ENCODE results near the gene ANKIB1. TPM values are rescaled to one million over a fixed set of nuclear protein-coding genes. Genes with fewer than 3 reads are reported as not detected.
"Not testable (repeated sequence)": the region's sequence is repeated elsewhere in the genome, so short reads cannot be mapped to it uniquely, and the experiment has no call there.

Gene ANKIB1
- total RNA-seq, 1 experiment from 2014 or later = 49.6 TPM

- H3K27ac Mint-ChIP-seq (ENCODE audit: unreplicated experiment) = no peak overlapping the region
- TF ChIP-seq, protein P1, sequence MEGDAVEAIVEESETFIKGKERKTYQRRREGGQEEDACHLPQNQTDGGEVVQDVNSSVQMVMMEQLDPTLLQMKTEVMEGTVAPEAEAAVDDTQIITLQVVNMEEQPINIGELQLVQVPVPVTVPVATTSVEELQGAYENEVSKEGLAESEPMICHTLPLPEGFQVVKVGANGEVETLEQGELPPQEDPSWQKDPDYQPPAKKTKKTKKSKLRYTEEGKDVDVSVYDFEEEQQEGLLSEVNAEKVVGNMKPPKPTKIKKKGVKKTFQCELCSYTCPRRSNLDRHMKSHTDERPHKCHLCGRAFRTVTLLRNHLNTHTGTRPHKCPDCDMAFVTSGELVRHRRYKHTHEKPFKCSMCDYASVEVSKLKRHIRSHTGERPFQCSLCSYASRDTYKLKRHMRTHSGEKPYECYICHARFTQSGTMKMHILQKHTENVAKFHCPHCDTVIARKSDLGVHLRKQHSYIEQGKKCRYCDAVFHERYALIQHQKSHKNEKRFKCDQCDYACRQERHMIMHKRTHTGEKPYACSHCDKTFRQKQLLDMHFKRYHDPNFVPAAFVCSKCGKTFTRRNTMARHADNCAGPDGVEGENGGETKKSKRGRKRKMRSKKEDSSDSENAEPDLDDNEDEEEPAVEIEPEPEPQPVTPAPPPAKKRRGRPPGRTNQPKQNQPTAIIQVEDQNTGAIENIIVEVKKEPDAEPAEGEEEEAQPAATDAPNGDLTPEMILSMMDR (IDR thresholded peaks at IDR 0.05; ENCODE audit: unreplicated experiment) = no peak
- no peaks in the 10 kb centered on the region for H3K36me3 Mint-ChIP-seq (ENCODE audit: insufficient read depth, unreplicated experiment)
- H3K9me3 Mint-ChIP-seq (ENCODE audit: low read depth, unreplicated experiment) = no peaks in the 10 kb centered on the region
- no TSS peak for BruUV-seq (replicated peaks)
- CTCF ChIA-PET = no interaction called here
- H3K4me3 Mint-ChIP-seq (ENCODE audit: low read depth, unreplicated experiment) = no peak overlapping the region
- H3K4me1 Mint-ChIP-seq (ENCODE audit: low read depth, unreplicated experiment) = no peaks in the 10 kb centered on the region
- no peak for DNase-seq
- intact Hi-C loops (cut with micrococcal nuclease; ENCODE audit: unreplicated experiment) = no loop called here
- no peaks in the 10 kb centered on the region for H3K27me3 Mint-ChIP-seq (ENCODE audit: unreplicated experiment)
Observed at GRCh38 chr7:92409357-92409756, 163.6 kb downstream of the ANKIB1 start.

DNA sequence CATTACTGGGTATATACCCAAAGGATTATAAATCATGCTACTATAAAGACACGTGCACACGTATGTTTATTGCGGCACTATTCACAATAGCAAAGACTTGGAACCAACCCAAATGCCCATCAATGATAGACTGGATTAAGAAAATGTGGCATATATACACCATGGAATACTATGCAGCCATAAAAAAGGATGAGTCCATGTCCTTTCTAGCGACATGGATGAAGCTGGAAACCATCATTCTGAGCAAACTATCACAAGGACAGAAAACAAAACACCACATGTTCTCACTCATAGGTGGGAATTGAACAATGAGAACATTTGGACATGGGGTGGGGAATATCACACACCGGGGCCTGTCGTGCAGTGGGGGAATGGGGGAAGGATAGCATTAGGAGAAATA is 164.4 kb downstream of the ANKIB1 start:
- intact Hi-C loops (cut with micrococcal nuclease; ENCODE audit: unreplicated experiment); H3K4me3 Mint-ChIP-seq (ENCODE audit: low read depth, unreplicated experiment); DNase-seq; CTCF ChIA-PET; H3K27ac Mint-ChIP-seq (ENCODE audit: unreplicated experiment); H3K4me1 Mint-ChIP-seq (ENCODE audit: low read depth, unreplicated experiment); H3K27me3 Mint-ChIP-seq (ENCODE audit: unreplicated experiment); H3K9me3 Mint-ChIP-seq (ENCODE audit: low read depth, unreplicated experiment); BruUV-seq (replicated peaks); H3K36me3 Mint-ChIP-seq (ENCODE audit: insufficient read depth, unreplicated experiment): not testable (repeated sequence)

DNA sequence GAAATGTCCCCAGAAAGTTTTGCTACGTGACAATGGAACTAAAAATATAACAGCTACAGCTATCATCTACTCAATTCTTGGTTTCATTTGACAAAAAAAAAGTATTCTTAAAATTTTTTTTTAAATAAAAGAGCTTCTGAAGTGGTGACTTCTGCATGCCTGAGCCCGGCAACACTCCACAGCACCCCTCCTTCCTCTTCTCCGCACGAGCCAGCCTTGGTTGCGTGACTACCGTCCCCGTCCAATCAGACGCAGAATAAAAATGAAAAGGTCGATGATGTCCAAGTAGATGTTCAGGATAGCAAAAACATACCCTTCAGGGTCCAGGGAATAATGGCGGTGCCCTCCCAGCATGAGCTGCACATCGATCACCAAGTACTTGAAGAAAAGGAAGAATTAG is 167.0 kb downstream of the ANKIB1 start:
- Mint-ChIP-seq H3K4me3 (ENCODE audit: low read depth, unreplicated experiment) (no peak overlapping the region), H3K9me3 (ENCODE audit: low read depth, unreplicated experiment) (no peaks in the 10 kb centered on the region), H3K27ac (ENCODE audit: unreplicated experiment) (no peak overlapping the region), H3K36me3 (ENCODE audit: insufficient read depth, unreplicated experiment) (no peaks in the 10 kb centered on the region), H3K4me1 (ENCODE audit: low read depth, unreplicated experiment) (no peaks in the 10 kb centered on the region), H3K27me3 (ENCODE audit: unreplicated experiment) (no peaks in the 10 kb centered on the region)
- intact Hi-C loops (cut with micrococcal nuclease; ENCODE audit: unreplicated experiment) = no loop called here
- no TSS peak for BruUV-seq (replicated peaks)
- CTCF ChIA-PET = no interaction called here
- DNase-seq = no peak
- TF ChIP-seq, protein P1 (IDR thresholded peaks at IDR 0.05; ENCODE audit: unreplicated experiment) = no peak

DNA sequence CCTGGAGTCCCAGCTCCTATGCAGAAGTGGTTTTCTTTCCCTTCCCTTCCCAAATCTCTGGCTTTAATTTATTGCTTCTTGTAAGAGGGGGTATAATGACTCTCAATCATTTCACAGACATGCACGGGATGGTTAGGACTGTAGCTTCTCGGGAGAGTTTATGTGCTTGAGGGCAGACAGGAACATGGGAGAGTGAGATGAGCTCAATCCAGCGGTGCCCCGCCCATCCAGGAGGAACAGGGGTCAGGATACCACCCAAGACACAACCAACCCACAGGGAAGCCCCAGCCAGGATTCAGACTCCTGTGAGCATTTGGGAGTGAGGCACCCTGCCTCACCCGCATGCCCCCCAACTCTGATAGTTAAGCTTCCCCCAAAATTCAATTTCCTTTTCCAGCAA is 167.8 kb downstream of the ANKIB1 start:
- H3K36me3 Mint-ChIP-seq (ENCODE audit: insufficient read depth, unreplicated experiment) = no peaks in the 10 kb centered on the region
- TF ChIP-seq, protein P1 (IDR thresholded peaks at IDR 0.05; ENCODE audit: unreplicated experiment) = no peak
- no peaks in the 10 kb centered on the region for H3K9me3 Mint-ChIP-seq (ENCODE audit: low read depth, unreplicated experiment)
- no TSS peak for BruUV-seq (replicated peaks)
- no peak overlapping the region for H3K4me3 Mint-ChIP-seq (ENCODE audit: low read depth, unreplicated experiment)
- H3K27ac Mint-ChIP-seq (ENCODE audit: unreplicated experiment) = no peak overlapping the region
- DNase-seq = no peak
- intact Hi-C loops (cut with micrococcal nuclease; ENCODE audit: unreplicated experiment) = no loop called here
- no peaks in the 10 kb centered on the region for H3K27me3 Mint-ChIP-seq (ENCODE audit: unreplicated experiment)
- H3K4me1 Mint-ChIP-seq (ENCODE audit: low read depth, unreplicated experiment) = no peaks in the 10 kb centered on the region
- CTCF ChIA-PET = no interaction called here

DNA sequence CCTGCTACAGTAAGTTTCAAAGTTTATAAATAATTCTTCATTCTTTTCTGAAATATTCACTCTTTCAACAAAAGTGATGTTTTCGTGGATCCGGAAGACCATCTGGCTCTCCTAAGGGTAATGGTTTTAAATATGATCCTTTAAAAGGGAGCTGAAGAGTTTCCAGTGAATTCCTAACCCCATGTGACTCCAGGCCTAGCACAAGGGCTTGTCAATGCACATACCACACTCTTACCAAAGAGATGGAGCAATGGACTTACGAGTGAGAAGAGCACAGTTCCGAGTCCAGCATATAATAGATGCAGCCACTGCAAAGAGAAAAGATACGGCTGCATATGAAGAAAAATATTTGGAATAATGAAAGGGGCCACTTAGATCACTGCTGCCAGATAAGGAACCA is 169.5 kb downstream of the ANKIB1 start:
- TF ChIP-seq, protein P1 (IDR thresholded peaks at IDR 0.05; ENCODE audit: unreplicated experiment) = no peak
- DNase-seq = no peak
- no peaks in the 10 kb centered on the region for H3K36me3 Mint-ChIP-seq (ENCODE audit: insufficient read depth, unreplicated experiment)
- CTCF ChIA-PET = interaction anchor here (0.6 kb wide), 1 partner anchor 30 kb away, joined by 3 read pairs; no protein-coding TSS in a partner anchor
- H3K27ac Mint-ChIP-seq (ENCODE audit: unreplicated experiment) = no peak overlapping the region
- H3K4me1 Mint-ChIP-seq (ENCODE audit: low read depth, unreplicated experiment) = no peaks in the 10 kb centered on the region
- H3K27me3 Mint-ChIP-seq (ENCODE audit: unreplicated experiment) = no peaks in the 10 kb centered on the region
- no TSS peak for BruUV-seq (replicated peaks)
- no peaks in the 10 kb centered on the region for H3K9me3 Mint-ChIP-seq (ENCODE audit: low read depth, unreplicated experiment)
- no peak overlapping the region for H3K4me3 Mint-ChIP-seq (ENCODE audit: low read depth, unreplicated experiment)
- intact Hi-C loops (cut with micrococcal nuclease; ENCODE audit: unreplicated experiment) = no loop called here
